GM12891 (cell line): ENCODE measurements around the gene PRKCA.

Experiments
- PAX5 ChIP-seq: IDR thresholded peaks from 2 replicates; pipeline ENCODE4 v1.6.1; 2011; ENCODE audit warnings: low read length, moderate library complexity, mild to moderate bottlenecking; ENCODE audit not compliant: insufficient read depth, severe bottlenecking
- POLR2A ChIP-seq: IDR thresholded peaks from 2 replicates; pipeline ENCODE4 v1.6.1; 2011; ENCODE audit warnings: low read depth, low read length, control low read depth
- POLR2AphosphoS5 ChIP-seq: IDR thresholded peaks from 2 replicates; pipeline ENCODE4 v1.6.1; 2011; ENCODE audit warnings: low read depth, low read length, control low read depth

DNA sequence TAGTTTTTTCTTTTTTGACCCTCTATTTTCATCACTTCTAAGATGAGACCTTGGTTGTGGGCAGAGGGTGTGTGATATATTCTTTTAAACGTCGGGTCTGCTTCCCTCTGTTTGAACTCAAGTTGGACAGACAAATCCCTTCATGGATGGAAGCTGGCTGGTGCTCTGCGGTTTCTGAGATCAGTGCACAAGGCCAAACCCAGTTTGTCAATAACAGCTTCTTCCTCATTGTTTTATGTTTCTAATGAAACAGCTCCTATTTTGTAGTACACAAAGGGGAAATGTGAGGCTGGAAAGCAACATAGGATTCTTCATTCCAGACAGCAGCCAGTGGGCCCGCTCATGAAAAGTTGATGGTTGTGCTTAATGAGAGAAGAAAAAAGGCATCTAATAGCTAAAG is 159.6 kb downstream of the PRKCA start:
- no peak for TF ChIP-seq POLR2A
- TF ChIP-seq POLR2AphosphoS5 = no peak
- no peak for TF ChIP-seq PAX5
